AML-193 (cell line): Measurements from ENCODE around the gene MORN3.
A peak's percentile ranks its signal among the peaks of the same experiment; 100 is the strongest.
"Not testable (repeated sequence)": the region's sequence is repeated elsewhere in the genome, so short reads cannot be mapped to it uniquely, and the experiment has no call there.

ENCODE experiments used
- DNase-seq, 2 experiments: peaks; one replicate each; lab custom pipeline; 2025; lab: John Stamatoyannopoulos, UW

The MORN3 gene

DNA sequence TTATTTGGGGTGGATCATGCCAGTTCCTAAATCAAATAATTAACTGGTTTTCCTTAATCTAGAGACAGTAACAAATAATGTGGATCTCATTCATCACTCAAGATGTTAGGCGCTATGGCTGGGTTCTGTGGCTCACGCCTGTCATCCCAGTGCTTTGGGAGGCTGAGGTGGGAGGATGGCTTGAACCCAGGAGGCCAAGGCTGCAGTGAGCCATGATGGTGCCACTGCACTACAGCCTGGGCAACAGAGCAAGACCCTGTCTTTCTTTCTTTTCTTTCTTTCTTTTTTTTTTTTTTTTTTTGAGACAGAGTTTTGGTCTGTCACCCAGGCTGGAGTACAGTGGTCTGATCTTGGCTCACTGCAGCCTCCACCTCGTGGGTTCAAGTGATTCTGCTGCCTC is 23.3 kb upstream of the MORN3 start:
- not testable (repeated sequence) for DNase-seq

DNA sequence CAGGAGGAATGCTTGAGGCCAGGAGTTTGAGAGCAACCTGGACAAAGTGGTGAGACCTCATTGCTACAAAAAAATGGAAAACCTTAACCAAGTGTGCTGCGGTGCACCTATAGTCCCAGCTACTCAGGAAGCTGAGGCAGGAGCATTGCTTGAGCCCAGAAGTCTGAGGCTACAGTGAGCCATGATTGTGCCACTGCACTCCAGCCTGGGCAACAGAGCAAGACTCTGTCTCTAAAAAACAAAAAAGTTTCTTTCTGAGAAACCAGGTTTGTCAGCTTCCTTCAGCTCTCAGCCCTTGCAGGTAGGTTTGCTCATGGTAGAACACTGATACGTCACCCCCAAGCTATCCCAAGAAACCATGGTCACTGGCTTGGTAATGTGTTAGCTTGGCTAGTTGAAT is 20.0 kb upstream of the MORN3 start:
- no peak for DNase-seq

DNA sequence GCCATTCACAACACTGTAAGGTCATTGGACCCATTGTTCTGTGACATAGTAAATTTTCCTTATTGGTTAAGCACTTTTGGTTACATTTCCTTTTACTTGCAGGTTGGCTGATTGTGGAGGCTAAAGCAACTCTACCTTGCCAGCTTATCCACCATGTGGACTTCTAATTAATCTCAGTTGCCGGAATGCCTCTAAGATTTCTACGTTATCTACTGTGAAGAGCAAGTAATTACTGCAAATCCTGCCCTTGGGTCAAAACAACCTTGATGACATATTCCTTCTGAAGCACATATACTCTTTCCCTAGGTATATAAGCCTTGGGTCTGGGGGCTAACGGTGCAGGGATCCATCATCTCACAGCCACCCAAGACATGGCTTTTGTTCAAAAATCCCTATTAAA is 19.5 kb upstream of the MORN3 start:
- no peak for DNase-seq

DNA sequence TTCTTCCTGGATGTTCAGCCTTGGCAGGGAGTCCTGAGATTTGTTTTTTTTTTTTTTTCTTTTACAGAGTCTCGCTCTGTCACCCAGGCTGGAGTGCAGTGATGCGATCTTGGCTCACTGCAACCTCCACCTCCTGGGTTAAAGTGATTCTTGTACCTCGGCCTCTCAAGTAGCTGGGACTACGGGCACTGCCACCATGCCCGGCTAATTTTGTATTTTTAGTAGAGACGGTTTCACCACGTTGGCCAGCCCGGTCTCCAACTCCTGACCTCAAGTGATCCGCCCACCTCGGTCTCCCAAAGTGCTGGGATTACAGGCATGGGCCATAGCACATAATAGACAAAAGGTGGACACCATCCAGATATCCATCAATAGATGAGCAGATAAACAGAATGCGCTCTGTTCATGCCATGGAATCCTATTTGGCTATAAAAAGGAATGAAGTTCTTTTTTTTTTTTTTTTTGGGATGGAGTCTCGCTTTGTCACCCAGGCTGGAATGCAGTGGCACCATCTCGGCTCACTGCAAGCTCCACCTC is 10.3 kb upstream of the MORN3 start:
- not testable (repeated sequence) for DNase-seq

DNA sequence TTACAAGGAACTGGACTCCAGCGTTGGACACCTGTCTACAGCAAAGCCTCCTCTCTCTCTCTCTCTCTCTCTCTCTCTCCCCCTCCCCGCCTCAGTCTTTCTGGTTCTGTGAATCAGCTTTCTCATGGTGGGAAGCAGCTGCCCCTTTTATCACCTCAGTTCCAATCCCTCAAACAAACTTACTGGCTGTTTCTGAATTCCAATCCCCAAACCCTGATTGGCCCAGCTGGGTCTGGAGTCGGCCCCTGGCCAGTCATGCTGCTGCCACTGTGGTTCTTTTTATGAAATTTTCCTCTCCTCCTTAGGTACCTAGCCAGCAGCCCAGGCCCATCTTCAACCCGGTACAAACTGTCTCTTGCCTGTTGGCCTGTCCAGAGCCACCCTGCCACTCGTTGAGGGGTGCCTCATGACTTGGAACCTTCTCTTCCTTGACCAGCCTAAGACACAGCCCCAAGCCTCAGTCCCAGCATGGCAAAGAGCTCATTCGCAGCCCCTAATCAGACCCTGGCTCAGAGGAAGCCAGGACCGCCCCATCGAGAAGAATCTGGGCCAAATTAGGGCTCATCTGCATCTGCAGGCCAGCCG is 9.4 kb upstream of the MORN3 start:
- no peak for DNase-seq

DNA sequence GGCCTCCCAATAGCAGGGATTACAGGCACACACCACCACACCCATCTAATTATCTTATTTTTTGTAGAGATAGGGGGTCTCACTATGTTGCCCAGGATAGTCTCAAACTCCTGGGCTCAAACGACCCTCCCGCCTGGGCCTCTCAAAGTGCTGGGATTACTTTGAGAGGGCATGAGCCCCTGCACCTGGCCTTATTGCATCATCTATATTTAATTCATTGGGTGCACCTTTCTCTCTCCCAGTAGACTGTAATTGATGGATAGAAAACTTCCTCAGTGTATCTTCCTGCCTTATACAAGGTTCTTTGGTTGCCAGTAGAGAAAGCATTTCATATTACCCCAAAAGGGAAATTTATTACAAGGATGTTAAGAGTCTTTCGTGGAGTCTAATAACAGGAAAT is 8.9 kb upstream of the MORN3 start:
- no peak for DNase-seq

DNA sequence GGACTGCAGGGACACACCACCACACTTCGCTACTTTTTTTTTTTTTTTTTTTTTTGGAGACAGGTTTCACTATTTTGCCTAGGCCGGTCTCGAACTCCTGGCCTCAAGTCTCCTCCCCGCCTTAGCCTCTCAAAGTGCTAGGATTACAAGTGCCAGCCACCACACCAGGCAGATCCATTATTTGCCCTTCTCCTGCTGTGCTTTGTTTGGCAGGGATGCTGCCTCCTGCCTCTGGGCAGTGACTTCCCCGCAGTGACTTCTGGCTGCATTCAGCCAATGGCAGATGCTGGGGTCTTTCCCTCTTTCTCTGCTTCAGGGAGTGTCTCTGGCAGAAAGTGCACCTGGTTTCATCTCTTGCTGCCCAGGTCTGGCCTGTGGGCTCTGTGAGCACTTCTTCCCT is 6.7 kb upstream of the MORN3 start:
- DNase-seq = no peak

DNA sequence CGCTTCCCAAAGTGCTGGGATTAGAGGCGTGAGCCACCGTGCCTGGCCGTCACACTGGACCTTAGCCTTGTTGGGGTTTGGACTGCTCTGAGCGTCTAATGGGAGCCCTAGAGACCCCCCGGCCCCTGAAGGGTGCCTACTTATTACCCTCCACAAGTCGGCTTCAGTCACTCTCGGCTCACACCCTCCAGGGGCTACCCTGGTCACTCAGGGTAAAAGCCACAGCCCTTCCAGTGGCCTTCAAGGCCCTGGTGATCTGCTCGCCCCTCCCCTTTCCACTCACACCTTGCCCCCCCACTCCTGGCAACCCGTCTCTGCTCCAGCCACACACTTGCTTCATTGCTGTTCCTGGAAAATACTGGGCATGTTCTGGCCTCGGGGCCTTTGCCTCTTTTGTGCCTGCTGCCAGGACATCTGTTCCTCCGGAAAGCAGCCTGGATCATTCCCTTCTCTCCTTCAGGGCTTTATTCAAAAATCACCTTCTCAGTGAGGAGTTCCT is 3.6 kb upstream of the MORN3 start:
- DNase-seq = no peak

DNA sequence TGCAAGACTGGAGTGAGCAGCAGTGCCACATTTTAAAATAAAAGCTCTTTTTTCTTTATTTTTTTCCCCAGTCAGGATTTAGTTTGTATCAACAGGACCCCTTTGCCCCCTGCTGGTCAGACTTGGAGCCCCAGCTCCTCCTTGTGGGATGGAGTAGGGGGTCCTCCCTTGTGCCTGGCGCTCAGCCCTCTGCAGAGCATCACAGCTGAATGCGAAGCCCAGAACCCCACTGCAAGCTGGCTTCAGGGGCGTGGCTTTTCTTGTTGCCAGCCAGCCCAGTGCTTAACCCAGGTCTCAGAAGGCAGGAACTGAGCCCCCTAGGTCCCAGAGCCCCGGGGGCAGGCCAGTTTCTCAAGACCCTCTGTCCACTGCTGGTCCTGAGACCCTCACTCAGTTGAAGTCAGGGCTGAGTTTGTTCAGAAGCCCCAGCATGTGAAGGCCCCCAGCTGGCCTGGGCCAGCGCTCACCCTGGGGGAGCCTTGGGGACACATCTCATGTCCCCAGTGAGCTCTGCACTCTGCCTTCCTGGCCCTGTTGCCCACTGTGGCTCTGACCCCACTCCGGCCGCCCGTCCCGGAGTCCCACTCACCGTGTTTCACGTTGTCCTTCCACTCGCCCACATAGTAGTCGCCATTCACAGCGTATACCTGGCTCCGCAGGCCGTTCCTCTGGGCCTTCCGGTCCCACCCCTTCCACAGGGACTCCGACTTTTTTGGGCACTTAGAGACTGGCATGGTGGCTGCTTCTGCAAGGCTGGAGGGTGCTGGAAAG is 519 bp downstream of the MORN3 start:
- peak; percentile 5 to 12 for DNase-seq

DNA sequence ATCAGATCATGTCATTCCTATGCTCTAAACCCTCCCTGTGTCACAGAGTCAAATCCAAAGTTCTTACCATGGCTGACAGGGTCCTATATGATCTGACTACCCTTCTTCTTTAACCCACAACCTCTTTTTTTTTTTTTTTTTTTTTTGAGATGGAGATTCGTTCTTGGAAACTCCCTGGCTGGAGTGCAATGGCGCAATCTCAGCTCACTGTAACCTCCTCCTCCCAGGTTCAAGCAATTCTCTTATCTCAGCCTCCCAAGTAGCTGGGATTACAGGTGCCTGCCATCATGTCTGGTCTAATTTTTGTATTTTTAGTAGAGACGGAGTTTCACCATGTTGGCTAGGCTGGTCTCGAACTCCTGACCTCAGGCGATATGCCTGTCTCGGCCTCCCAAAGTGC is 2.6 kb downstream of the MORN3 start:
- not testable (repeated sequence) for DNase-seq

DNA sequence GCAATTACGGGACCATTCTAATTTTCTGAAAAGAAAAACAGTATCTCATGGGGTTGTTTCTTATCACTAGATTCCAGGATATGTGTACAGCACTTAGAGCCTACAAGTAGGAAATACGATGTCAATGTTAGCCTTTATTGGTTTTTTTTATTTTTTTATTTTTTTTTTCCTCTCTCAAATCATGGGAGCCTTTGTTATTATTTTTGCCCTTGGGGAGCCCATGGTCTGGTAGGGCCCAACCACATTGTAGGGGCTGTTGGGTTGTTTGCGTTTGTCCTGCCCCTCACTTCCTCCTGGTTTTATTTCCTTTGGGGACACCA is 5.9 kb downstream of the MORN3 start:
- no peak for DNase-seq

DNA sequence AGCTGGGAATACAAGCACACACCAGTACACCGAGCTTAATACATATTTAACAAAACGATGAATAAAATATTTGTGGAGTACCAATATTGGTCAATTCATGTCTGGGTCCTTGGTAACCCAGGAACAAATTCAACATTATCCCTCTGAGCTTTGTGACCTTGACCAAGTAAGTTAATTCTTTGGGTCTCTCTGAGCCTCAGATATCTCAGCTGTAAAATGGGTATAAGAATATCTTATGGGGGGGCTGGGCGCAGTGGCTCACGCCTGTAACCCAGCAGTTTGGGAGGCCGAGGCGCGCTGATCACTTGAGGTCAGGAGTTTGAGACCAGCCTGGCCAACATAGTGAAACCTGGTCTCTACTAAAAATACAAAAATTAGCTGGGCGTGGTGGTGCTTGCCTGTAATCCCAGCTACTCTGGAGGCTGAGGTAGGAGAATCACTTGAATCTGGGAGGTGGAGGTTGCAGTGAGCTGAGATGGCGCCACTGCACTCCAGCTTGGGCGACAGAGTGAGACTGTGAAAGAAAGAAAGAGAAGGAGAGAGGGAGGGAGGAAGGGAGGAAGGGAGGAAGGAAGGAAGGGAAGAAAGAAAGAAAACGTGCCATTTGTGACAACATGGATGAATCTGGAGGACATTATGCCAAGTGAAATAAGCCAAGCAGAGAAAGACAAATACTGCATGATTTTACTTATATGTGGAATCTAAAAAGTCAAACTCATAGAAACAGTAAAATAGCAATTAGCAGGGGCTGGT is 7.9 kb downstream of the MORN3 start:
- not testable (repeated sequence) for DNase-seq

DNA sequence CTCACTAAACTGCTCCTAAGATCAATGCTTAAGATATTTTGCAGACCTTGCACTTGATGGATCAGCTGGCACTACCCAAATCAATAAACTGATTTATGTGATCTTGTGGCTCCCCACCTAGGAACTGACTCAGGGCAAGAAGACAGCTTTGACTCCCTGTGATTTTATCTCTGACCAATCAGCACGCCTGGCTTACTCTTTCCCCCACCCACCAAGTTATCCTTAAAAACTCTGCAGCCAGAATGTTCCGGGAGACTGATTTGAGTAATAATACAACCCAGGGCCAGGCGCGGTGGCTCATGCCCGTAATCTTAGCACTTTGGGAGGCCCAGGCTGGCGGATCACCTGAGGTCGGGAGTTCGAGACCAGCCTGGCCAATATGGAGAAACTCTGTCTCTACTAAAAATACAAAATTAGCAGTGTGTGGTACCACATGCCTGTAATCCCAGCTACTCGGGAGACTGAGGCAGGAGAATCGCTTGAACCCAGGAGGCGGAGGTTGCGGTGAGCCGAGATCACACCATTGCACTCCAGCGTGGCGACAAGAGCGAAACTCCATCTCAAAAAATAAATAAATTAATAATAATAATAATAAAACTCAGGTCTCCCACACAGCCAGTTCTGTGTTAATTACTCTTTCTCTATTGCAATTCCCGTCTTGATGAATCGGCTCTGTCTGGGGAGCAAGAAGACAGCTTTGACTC is 12.0 kb downstream of the MORN3 start:
- DNase-seq = no peak

DNA sequence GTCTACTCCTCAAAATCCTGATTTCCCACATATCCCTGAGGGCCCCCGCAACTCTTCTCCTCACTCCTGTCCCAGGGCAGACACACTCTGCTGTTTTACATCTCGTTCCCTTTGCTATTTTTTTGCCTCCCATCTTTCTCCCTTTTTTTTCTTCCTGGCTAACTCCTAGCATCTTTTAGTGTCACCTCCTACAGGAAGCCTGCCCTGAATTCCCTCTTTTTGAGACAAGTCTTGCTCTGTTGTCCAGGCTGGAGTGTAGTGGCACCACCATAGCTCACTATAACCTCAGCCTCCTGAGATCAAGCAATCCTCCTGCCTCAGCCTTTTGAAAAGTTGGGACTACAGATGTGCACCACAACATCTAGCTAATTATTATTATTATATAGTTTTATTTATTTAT is 13.3 kb downstream of the MORN3 start:
- DNase-seq = no peak

DNA sequence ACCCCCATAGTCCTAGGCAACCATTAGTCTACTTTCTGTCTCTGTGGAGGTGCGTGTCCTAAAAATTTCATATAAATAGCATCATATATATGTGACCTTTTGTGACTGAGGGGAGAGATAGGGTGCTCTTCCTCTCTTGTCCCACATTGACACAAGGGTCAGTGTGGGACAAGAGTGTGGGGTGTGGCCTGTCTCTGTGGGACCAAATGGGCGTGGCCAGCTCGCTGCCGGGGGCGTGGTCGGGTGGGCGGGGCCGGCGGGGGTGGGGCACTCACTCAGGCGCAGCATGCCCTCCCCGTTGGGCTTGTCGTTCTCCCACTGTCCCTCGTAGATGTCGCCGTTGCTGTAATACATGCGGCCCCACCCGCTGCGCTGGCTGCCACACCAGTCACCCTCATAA is 15.5 kb downstream of the MORN3 start:
- no peak for DNase-seq

DNA sequence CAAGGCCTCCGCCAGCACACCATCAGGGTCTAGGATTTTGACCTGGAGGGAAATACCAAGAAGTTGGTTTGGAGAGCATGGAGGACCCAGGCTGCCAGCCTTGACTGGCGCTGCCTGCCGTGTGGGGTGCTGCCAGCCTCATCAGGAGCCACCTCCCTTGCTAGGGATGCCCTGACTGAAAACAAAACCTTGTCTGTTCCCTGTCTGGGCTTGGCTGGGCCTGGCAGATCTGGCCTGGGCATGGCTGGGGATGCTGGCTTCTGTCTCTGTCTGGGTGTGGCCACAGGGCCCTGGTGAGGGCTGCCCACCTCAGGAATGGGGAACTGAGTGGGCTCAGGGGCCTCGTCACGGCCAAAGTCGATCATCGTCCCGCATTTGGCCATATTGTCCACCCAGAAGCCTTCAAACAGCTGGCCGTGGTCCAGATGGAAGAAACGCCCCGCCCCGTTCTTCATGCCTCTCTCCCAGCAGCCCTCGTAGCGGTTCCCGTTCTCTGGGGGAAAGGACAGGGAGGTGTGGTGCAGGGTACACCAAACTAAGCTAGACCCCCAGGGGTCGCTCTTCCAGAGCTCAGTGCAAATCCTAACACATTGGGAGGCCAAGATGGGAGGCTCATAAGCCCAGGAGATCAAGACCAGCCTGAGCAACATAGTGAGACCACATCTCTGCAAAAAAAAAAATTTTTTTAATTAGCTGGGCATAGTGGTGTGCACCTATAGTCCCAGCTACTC is 16.5 kb downstream of the MORN3 start:
- DNase-seq = no peak

DNA sequence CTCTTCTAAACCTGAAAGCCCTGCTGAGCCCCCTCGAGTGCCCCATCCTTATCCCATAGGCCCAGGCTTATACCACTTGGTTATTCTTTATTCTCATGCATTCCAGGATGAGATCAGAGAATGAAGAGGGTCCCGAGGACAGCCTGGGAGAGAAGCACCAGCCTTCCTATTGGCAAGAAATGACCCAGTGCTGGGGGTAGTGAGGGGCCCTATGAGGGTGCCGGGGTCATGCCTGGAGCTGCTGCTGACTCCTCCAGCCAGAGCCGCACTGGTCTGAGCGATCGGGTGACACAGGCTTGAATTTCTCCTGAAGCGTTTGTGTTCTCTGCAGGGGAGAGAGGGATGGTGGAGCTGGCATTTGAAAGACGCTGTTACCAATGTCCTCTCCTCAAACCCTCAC is 18.1 kb downstream of the MORN3 start:
- no peak for DNase-seq

DNA sequence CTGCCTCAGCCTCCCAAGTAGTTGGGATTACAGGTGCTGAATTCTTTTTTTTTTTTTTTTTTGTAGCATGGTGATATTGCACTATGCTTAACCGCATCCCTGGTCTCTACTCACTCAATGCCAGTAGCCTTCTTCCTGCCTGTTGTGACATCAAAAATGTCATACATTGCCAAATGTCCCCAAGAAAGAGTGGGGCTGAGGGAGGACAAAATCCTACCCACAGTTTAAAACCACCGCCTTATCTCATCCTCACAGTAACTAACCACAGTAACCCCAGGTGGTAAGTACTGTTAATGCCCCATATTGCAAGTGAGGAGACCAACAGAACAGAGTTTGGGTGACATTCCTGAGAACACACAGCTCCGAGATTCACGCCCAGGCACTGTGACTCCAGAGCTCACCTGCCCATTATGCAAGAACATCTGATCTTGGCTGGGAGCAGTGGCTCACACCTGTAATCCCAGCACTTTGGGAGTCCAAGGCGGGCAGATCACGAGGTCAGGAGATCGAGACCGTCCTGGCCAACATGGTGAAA is 19.6 kb downstream of the MORN3 start:
- DNase-seq = peak; percentile 97 to 98

DNA sequence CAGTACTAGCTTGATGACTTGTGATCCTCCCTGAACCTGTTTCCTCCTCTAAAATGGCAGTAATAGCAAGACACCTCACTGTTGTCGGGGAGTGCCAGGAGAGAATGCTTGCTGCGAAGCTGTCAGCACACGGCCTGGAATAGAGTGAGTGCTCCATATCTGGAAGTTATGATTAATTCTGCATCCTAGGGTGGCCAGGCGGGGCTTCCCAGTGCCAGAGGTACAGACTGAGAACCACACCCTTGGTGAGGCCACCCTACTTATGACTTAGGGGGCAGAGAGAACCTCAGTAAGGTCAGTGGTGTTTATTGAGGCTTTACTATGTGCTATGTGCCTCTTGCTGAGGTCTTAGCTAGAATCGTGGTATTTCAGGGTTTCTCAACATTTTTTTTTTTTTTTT is 20.1 kb downstream of the MORN3 start:
- peak; percentile 53 to 58 for DNase-seq

DNA sequence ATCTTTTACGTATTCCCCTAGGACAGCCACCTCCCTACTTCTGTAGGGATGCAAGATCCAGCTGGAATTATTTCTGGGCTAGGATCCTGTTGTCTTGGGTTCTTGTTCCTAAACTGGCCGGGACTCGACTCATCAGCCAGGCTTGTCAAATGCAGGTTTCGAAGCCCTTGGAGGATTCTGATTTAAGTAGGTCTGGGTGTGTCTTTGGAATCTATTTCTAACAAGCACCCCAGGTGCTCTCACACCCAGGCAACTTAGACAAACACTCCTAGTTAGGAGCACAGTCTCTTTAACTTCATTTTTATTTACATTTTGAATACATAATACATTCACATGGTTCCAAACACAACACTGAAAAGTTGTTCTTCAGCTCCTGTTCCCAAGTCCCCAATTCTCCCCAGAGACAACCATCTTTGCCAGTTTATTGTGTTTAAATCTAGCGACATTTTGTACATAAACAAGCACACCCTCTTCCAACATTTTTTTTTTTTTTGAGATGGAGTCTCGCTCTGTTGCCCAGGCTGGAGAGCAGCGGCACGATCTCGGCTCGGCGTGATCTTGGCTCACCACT is 20.9 kb downstream of the MORN3 start:
- no peak for DNase-seq

DNA sequence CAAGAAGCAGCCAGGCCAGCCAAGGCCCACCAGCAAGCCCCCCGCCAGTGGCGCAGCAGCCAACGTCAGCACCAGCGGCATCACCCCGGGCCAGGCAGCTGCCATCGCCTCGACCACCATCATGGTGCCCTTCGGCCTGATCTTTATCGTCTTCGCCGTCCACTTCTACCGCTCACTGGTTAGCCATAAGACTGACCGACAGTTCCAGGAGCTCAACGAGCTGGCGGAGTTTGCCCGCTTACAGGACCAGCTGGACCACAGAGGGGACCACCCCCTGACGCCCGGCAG is 28.2 kb downstream of the MORN3 start:
- no peak for DNase-seq
